ENCODE results near the gene KCMF1. TPM values are rescaled to one million over a fixed set of nuclear protein-coding genes. Genes with fewer than 3 reads are reported as not detected.

Gene KCMF1
- total RNA-seq, 1 donor from 2014 or later, result 97.6 TPM

DNA sequence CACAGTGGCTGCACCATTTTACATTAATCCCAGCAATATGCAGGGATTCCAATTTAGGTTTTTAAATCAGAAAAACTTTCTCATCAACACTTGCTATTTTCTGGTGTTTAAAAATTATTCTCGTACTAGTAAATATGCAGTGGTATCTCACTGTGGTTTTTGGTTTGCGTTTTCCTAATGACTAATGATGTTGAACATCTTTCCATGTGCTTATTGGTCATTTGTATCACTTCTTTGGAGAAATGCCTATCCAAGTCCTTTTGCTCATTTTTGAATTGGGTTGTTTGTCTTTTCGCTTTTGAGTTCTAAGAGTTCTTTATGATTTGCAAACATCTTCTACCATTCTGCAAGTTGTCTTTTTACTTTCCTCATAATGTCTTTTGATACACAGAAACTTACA is 100.1 kb downstream of the KCMF1 start:
- no peaks in the 10 kb centered on the region for H3K27me3 ChIP-seq (ENCODE audit: control insufficient read depth, insufficient read depth, low read length)
- TF ChIP-seq CTCF (IDR thresholded peaks at IDR 0.05; ENCODE audit: insufficient read depth, low read length, poor library complexity, severe bottlenecking), result no peak
- no peak for DNase-seq (ENCODE audit: low read depth)

GRCh38 chr2:85073033-85073432 is 102.1 kb downstream of the KCMF1 start:
- TF ChIP-seq CTCF (IDR thresholded peaks at IDR 0.05; ENCODE audit: insufficient read depth, low read length, poor library complexity, severe bottlenecking), result no peak
- Histone ChIP-seq H3K36me3 (ENCODE audit: control insufficient read depth, insufficient read depth, low read length) (no peaks in the 10 kb centered on the region), H3K27me3 (ENCODE audit: control insufficient read depth, insufficient read depth, low read length) (no peaks in the 10 kb centered on the region), H3K4me3 (ENCODE audit: low read depth, low read length) (no peak overlapping the region)
- DNase-seq (ENCODE audit: low read depth), result no peak

More for the DNA sequence above, 100.1 kb downstream of the KCMF1 start:
- Histone ChIP-seq H3K4me3 (ENCODE audit: low read depth, low read length) (no peak overlapping the region), H3K36me3 (ENCODE audit: control insufficient read depth, insufficient read depth, low read length) (no peaks in the 10 kb centered on the region)

DNA sequence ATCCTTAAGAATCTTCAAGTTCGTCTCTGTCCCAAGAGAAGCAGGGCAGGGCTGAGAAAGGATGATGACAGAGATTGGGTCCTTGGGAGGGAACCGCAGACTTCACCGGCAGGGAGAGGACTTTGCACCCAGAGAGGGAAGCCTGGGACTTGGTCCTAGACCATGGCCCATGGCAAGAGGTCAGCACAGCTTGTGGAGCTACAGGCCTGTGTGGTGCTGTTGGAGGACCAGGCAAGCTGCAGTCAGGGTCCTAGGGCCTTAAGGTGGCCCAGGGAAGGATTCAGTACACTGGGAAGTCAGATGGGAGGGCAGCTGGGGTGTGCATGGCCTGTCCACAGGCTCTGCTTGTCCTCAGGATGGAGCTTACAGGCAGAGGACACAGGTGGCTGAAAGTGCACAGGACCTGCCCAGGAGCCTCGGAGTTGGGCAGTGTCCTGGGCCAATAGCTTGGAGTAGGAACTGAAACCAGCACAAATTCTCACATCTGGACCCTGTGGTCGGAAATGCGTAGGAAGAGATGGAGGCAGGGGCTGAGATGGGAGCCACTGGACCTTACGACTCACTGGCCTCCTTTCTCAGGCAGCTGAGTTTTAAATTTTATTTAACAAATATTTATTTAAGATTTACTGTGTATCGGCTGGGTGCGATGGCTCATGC is 105.8 kb downstream of the KCMF1 start:
- DNase-seq (ENCODE audit: low read depth), result no peak
- no peak for TF ChIP-seq CTCF (IDR thresholded peaks at IDR 0.05; ENCODE audit: insufficient read depth, low read length, poor library complexity, severe bottlenecking)
- Histone ChIP-seq H3K36me3 (ENCODE audit: control insufficient read depth, insufficient read depth, low read length) (no peaks in the 10 kb centered on the region), H3K4me3 (ENCODE audit: low read depth, low read length) (no peak overlapping the region), H3K27me3 (ENCODE audit: control insufficient read depth, insufficient read depth, low read length) (peaks cover 3% of the 10 kb centered on the region)

DNA sequence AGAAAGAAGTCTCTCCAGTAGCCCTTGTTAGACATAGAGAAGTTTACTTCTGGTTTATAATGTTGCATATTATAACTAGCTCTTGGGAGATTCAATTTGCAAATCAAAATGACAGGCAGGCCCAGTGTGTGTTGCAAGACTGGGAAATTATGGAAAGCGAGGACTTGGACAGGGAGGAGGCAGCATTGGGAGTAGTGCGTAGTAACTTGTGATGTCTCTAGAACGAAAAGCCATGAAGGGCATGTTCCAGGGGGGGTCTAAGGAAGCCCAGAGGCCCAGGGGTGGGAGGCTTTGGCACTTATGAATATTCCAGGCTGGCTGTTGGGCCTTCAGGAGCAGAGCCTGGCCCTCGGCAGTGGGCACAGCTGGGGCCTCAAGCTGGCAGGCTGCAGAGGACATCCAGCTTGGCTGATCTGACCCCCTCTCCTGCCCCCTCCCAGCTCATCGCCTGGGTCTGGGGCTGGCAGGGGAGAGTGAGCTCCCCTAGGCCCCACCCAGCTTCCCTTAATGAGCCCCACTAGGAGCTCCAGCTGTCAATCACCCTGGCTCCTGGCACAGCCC is 107.0 kb downstream of the KCMF1 start:
- Histone ChIP-seq H3K4me3 (ENCODE audit: low read depth, low read length) (no peak overlapping the region), H3K36me3 (ENCODE audit: control insufficient read depth, insufficient read depth, low read length) (no peaks in the 10 kb centered on the region), H3K27me3 (ENCODE audit: control insufficient read depth, insufficient read depth, low read length) (peaks cover 3% of the 10 kb centered on the region)
- no peak for DNase-seq (ENCODE audit: low read depth)
- no peak for TF ChIP-seq CTCF (IDR thresholded peaks at IDR 0.05; ENCODE audit: insufficient read depth, low read length, poor library complexity, severe bottlenecking)

DNA sequence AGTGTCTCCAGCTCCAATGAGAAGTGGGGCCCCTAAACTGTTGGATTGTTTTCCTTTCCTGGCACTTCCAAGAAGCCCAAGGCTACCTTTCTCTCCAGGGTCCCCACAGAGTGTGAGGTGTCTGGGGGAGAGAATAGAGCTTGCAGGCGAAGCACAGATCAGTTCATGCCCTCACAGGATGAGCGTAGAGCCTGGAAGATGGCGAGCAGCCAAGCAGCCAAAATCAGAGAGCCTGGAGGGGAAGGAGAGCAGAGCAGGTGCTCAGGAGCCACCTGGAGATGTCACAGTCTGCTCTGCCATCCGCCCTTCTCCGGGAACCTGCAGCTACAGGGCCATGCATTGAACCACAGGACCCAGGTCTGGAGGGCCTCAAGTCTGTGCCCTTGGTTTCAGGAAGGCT is 107.6 kb downstream of the KCMF1 start:
- H3K4me3 ChIP-seq (ENCODE audit: low read depth, low read length), result no peak overlapping the region
- no peak for TF ChIP-seq CTCF (IDR thresholded peaks at IDR 0.05; ENCODE audit: insufficient read depth, low read length, poor library complexity, severe bottlenecking)
- no peaks in the 10 kb centered on the region for H3K36me3 ChIP-seq (ENCODE audit: control insufficient read depth, insufficient read depth, low read length)
- peaks cover 3% of the 10 kb centered on the region for H3K27me3 ChIP-seq (ENCODE audit: control insufficient read depth, insufficient read depth, low read length)
- no peak for DNase-seq (ENCODE audit: low read depth)

DNA sequence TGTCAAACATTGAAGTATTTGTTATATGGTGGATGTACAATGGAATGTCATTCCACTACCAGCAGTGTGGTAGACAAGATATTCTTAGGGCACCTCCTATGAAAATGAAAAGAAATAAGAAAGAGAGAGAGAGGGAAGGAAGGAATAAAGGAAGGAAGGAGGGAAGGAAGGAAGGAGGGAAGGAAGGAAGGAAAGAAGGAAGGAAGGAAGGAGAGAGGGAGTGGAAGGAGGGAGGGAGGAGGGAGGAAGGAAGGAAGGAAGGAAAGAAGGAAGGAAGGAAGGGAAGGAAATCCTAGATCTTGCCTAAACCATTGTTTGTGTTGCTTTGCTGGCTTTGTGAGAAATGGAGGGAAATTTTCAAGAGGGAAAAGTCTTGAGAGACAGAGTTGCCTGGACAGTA is 112.1 kb downstream of the KCMF1 start:
- no peak for DNase-seq (ENCODE audit: low read depth)

More for the DNA sequence above, 112.1 kb downstream of the KCMF1 start:
- TF ChIP-seq CTCF (IDR thresholded peaks at IDR 0.05; ENCODE audit: insufficient read depth, low read length, poor library complexity, severe bottlenecking), result no peak
- peaks cover 3% of the 10 kb centered on the region for H3K27me3 ChIP-seq (ENCODE audit: control insufficient read depth, insufficient read depth, low read length)
- no peak overlapping the region for H3K4me3 ChIP-seq (ENCODE audit: low read depth, low read length)
- H3K36me3 ChIP-seq (ENCODE audit: control insufficient read depth, insufficient read depth, low read length), result no peaks in the 10 kb centered on the region
